SU-DHL-6 (cell line): ENCODE data around the gene TENT5C.

Source experiments
- EZH2phosphoT487 ChIP-seq: fragments of 200-600 bp; sonication (generic), shearing (Covaris generic); conservative IDR thresholded peaks from 2 replicates; pipeline ENCODE4 v1.6.1; 2018; ENCODE audit warnings: mild to moderate bottlenecking, antibody characterized with exemption, low read length, moderate library complexity, mixed read lengths
- TF ChIP-seq, protein P1 (sequence below): fragments of 200-600 bp; sonication (generic); IDR thresholded peaks from one replicate; pipeline ENCODE4 v1.5.1; 2017; ENCODE audit warnings: antibody characterized with exemption, mild to moderate bottlenecking, low read length, moderate library complexity; ENCODE audit not compliant: insufficient read depth, poor library complexity, severe bottlenecking

DNA sequence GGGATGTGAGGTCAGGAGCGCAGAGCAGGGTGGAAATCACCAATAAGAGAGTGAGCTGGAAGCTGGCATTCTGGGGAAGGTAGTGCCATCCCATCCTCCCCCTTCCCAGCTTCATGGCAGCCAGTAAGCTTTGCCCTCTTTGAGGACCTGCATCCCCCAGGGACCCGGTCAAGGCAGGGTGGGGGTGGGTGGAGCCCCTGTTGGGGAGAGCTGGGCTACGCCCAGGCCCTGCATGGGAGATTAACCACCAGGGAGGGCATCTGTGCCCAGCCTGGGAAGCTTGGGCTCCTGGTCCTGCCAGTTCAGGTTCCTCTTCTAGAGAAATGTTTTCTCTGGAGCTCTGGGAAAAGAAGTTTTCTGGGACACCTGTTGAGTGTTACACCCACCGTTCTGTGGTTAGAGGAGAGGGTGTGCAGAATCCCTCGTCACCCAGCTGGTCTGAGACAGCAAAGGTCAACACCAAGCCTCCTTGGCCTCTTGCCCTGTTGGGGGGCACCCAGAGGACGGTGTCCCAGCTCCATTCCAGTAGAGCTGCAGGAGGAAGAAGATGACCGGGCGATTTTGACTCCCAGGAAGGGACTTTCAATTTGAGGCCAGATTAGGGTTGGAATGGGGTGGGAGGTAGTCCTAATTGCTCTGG lies 30.1 kb upstream of the TENT5C start:
- TF ChIP-seq, protein P1, sequence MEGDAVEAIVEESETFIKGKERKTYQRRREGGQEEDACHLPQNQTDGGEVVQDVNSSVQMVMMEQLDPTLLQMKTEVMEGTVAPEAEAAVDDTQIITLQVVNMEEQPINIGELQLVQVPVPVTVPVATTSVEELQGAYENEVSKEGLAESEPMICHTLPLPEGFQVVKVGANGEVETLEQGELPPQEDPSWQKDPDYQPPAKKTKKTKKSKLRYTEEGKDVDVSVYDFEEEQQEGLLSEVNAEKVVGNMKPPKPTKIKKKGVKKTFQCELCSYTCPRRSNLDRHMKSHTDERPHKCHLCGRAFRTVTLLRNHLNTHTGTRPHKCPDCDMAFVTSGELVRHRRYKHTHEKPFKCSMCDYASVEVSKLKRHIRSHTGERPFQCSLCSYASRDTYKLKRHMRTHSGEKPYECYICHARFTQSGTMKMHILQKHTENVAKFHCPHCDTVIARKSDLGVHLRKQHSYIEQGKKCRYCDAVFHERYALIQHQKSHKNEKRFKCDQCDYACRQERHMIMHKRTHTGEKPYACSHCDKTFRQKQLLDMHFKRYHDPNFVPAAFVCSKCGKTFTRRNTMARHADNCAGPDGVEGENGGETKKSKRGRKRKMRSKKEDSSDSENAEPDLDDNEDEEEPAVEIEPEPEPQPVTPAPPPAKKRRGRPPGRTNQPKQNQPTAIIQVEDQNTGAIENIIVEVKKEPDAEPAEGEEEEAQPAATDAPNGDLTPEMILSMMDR = no peak
- no peak for TF ChIP-seq EZH2phosphoT487
